Nephron (organoid): ENCODE measurements around the gene CCDC9B.

Source experiments
- H3K27ac Mint-ChIP-seq, 3 experiments: 2 replicates each; pipeline ENCODE4 v1.8.0; 2020; ENCODE audit warnings: mixed read lengths in 3 of 3, mild to moderate bottlenecking in 2 of 3, moderate library complexity in 1 of 3
- H3K27me3 Mint-ChIP-seq: 2 replicates; pipeline ENCODE4 v1.8.0; 2021; ENCODE audit warnings: low read depth, mild to moderate bottlenecking, moderate library complexity, mixed read lengths
- H3K36me3 Mint-ChIP-seq: 2 replicates; pipeline ENCODE4 v1.8.0; 2020; ENCODE audit warnings: low read depth, mixed read lengths
- H3K4me1 Mint-ChIP-seq: 2 replicates; pipeline ENCODE4 v1.8.0; 2020; ENCODE audit warnings: mixed read lengths
- H3K4me3 Mint-ChIP-seq, 3 experiments: 2 replicates each; pipeline ENCODE4 v1.8.0; 2020; ENCODE audit warnings: mild to moderate bottlenecking in 3 of 3, mixed read lengths in 3 of 3, moderate library complexity in 2 of 3
- H3K9me3 Mint-ChIP-seq: 2 replicates; pipeline ENCODE4 v1.8.0; 2020; ENCODE audit warnings: mixed read lengths
- TF ChIP-seq, protein P1 (sequence below), 3 experiments: fragments of 200-600 bp; sonication (generic); IDR thresholded peaks; one replicate each; pipeline ENCODE4 v1.5.0; 2021; ENCODE audit warnings: antibody characterized with exemption in 3 of 3; ENCODE audit not compliant: unreplicated experiment in 3 of 3

The CCDC9B gene

DNA sequence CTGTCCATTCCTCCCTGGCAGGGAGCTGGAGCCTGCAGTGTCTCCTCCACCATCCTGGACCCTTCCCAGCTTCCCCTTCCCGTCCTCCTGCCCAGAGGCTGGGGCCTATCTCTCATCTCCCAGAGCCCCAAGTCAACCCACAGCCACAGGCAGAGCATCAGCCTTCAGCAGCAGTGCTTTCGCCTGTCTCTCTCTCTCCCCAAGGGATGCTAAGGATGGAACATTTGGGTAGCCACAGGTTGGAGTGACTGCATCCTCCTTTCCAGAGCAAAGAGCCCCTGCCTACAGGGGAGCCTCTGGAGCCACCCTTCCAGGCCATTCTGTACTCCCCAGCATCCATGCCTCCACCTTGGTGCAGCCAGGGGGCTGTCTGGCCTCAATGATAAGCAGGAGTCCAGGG, 37.2 kb downstream of the CCDC9B start:
- TF ChIP-seq, protein P1, sequence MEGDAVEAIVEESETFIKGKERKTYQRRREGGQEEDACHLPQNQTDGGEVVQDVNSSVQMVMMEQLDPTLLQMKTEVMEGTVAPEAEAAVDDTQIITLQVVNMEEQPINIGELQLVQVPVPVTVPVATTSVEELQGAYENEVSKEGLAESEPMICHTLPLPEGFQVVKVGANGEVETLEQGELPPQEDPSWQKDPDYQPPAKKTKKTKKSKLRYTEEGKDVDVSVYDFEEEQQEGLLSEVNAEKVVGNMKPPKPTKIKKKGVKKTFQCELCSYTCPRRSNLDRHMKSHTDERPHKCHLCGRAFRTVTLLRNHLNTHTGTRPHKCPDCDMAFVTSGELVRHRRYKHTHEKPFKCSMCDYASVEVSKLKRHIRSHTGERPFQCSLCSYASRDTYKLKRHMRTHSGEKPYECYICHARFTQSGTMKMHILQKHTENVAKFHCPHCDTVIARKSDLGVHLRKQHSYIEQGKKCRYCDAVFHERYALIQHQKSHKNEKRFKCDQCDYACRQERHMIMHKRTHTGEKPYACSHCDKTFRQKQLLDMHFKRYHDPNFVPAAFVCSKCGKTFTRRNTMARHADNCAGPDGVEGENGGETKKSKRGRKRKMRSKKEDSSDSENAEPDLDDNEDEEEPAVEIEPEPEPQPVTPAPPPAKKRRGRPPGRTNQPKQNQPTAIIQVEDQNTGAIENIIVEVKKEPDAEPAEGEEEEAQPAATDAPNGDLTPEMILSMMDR (IDR thresholded peaks at IDR 0.05; ENCODE audit: unreplicated experiment in 3 of 3), result no peak
- Mint-ChIP-seq H3K27ac (no peak overlapping the region), H3K4me1 (peaks cover 12% of the 10 kb centered on the region), H3K36me3 (peaks cover 7% of the 10 kb centered on the region), H3K27me3 (peaks cover 20% of the 10 kb centered on the region), H3K9me3 (peaks cover 8% of the 10 kb centered on the region), H3K4me3 (no peak overlapping the region)

DNA sequence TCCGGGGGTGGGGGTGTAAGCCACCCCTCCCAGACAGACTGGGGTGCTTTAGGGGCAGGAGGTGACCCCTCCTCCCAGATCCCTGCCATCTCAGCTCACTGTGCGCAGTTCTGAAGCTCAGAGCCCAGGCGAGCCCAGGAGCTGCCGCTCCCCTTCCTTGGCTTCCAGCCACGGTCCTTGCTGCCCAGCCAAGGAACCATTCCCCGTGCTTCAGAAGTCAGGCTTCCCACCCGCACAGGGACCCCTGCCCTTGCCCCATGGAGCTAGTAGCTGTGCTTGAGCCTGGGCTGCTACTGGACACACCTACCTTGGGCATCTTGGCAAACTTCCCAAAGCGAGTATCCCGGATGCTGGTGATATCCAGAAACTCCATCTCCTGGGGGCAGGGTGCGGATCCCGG, 37.8 kb downstream of the CCDC9B start:
- TF ChIP-seq, protein P1 (IDR thresholded peaks at IDR 0.05; ENCODE audit: unreplicated experiment in 3 of 3), result no peak
- peaks cover 7% of the 10 kb centered on the region for H3K36me3 Mint-ChIP-seq
- peaks cover 8% of the 10 kb centered on the region for H3K9me3 Mint-ChIP-seq
- H3K4me1 Mint-ChIP-seq, result peaks cover 12% of the 10 kb centered on the region
- no peak overlapping the region for H3K27ac Mint-ChIP-seq
- H3K4me3 Mint-ChIP-seq, result no peak overlapping the region
- H3K27me3 Mint-ChIP-seq, result peaks cover 20% of the 10 kb centered on the region

- TF ChIP-seq, protein P1 (IDR thresholded peaks at IDR 0.05; ENCODE audit: unreplicated experiment in 3 of 3), result no peak
- H3K27me3 Mint-ChIP-seq, result peaks cover 25% of the 10 kb centered on the region
- H3K36me3 Mint-ChIP-seq, result peaks cover 7% of the 10 kb centered on the region
- H3K9me3 Mint-ChIP-seq, result peaks cover 8% of the 10 kb centered on the region
- no peak overlapping the region for H3K4me3 Mint-ChIP-seq
- H3K4me1 Mint-ChIP-seq, result peaks cover 10% of the 10 kb centered on the region
- no peak overlapping the region for H3K27ac Mint-ChIP-seq
Measured at GRCh38 chr15:40302288-40302886, 38.4 kb downstream of the CCDC9B start.

DNA sequence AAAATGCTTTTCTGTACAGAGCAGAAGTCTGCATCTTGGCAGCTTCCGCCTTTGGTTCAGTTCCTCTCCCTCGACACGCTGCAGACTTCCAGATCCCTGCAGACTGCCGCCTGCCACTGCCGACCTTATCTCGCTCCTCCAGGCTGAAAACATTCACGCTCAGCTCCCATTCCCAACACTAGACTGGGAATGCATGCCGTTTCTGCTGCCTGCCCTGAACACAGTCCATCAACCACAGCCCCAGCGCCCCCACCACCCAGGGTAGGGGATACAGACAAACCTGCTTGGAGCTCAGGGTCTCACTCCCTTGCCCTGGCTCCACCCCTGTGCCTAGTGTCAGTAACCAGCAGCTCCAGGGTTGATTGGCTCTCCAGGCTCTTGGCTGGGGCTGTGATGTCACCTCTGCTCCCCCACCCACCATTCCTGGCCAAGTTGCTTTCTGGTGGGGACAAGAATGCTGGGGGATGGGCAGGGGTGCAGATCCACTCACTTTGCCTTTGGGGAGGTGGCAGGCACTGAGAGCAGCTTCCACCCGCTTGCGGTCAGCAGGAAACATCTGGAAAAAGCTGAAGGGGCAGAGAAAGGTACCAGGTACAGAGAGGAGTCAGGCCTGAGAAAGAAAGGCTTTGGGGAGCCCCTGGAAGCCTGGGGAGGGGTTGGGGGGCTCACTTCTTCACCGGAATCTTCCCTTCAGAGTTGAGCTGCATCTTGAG, 39.1 kb downstream of the CCDC9B start:
- Mint-ChIP-seq H3K9me3 (peaks cover 8% of the 10 kb centered on the region), H3K27me3 (peaks cover 26% of the 10 kb centered on the region), H3K36me3 (peaks cover 7% of the 10 kb centered on the region), H3K4me1 (peaks cover 3% of the 10 kb centered on the region), H3K27ac (peak overlapping the region in 1 of 3 experiments; percentile 52), H3K4me3 (no peak overlapping the region)
- TF ChIP-seq, protein P1 (IDR thresholded peaks at IDR 0.05; ENCODE audit: unreplicated experiment in 3 of 3), result no peak

DNA sequence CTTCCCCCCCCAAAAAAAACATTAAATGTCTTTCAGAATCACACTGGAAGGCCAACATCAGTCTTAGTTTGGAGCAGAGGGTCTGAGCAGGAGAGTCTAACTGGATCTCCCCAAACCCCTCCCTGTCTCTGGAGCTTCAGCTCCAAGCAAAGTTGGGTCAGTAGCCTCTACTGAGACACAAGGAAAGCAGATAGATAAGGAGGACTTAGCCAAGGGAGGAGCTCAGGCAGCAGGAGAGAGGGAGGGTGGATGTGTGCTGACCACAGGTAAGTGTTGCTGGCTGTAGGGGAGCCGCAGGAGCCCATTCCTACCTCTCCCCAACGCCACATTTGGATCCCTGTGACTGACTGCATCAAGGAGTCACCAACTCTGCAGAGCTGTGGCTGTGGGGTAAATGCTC, 40.0 kb downstream of the CCDC9B start:
- H3K27ac Mint-ChIP-seq, result no peak overlapping the region
- H3K4me3 Mint-ChIP-seq, result no peak overlapping the region
- no peaks in the 10 kb centered on the region for H3K4me1 Mint-ChIP-seq
- TF ChIP-seq, protein P1 (IDR thresholded peaks at IDR 0.05; ENCODE audit: unreplicated experiment in 3 of 3), result no peak
- peaks cover 7% of the 10 kb centered on the region for H3K36me3 Mint-ChIP-seq
- peaks cover 27% of the 10 kb centered on the region for H3K27me3 Mint-ChIP-seq
- H3K9me3 Mint-ChIP-seq, result peaks cover 8% of the 10 kb centered on the region

- no peak overlapping the region for H3K27ac Mint-ChIP-seq
Measured at GRCh38 chr15:40300367-40300766, 40.4 kb downstream of the CCDC9B start.

More at GRCh38 chr15:40300367-40300766, 40.4 kb downstream of the CCDC9B start:
- H3K36me3 Mint-ChIP-seq, result peaks cover 7% of the 10 kb centered on the region
- no peak overlapping the region for H3K4me3 Mint-ChIP-seq
- TF ChIP-seq, protein P1 (IDR thresholded peaks at IDR 0.05; ENCODE audit: unreplicated experiment in 3 of 3), result no peak
- H3K4me1 Mint-ChIP-seq, result no peaks in the 10 kb centered on the region
- H3K9me3 Mint-ChIP-seq, result peaks cover 8% of the 10 kb centered on the region
- peaks cover 30% of the 10 kb centered on the region for H3K27me3 Mint-ChIP-seq
